Body of pancreas (tissue), 4 donors: Measurements from ENCODE around the gene ATG4B.

ENCODE experiments used
- POLR2A ChIP-seq, 3 donors: fragments of 450-650 bp; IDR thresholded peaks; one replicate each; pipeline ENCODE4 v1.6.1; 2016; ENCODE audit warnings: antibody characterized with exemption in 3 of 3, mild to moderate bottlenecking in 2 of 3
- TF ChIP-seq, protein P1 (sequence below), 7 experiments: fragments of 450-650 bp in 4 of 7; fragments of 200-600 bp in 3 of 7; sonication (generic) in 3 of 7; IDR thresholded peaks; one replicate each; pipeline ENCODE4 v1.5.1; 2016 to 2019; ENCODE audit warnings: antibody characterized with exemption in 7 of 7

- TF ChIP-seq, protein P1, sequence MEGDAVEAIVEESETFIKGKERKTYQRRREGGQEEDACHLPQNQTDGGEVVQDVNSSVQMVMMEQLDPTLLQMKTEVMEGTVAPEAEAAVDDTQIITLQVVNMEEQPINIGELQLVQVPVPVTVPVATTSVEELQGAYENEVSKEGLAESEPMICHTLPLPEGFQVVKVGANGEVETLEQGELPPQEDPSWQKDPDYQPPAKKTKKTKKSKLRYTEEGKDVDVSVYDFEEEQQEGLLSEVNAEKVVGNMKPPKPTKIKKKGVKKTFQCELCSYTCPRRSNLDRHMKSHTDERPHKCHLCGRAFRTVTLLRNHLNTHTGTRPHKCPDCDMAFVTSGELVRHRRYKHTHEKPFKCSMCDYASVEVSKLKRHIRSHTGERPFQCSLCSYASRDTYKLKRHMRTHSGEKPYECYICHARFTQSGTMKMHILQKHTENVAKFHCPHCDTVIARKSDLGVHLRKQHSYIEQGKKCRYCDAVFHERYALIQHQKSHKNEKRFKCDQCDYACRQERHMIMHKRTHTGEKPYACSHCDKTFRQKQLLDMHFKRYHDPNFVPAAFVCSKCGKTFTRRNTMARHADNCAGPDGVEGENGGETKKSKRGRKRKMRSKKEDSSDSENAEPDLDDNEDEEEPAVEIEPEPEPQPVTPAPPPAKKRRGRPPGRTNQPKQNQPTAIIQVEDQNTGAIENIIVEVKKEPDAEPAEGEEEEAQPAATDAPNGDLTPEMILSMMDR (IDR thresholded peaks at IDR 0.05) = no peak
- peak; percentile 40 to 71 (median 60) for TF ChIP-seq POLR2A (IDR thresholded peaks at IDR 0.05)
These were observed at the start of gene ATG4B, which contains the start of gene THAP4 for GRCh38 chr2:241637018-241637794.
